ENCODE results near the gene CCNF.

GRCh38 chr16:2489581-2489980, 60.3 kb downstream of the CCNF start:
- TF ChIP-seq, protein P1, sequence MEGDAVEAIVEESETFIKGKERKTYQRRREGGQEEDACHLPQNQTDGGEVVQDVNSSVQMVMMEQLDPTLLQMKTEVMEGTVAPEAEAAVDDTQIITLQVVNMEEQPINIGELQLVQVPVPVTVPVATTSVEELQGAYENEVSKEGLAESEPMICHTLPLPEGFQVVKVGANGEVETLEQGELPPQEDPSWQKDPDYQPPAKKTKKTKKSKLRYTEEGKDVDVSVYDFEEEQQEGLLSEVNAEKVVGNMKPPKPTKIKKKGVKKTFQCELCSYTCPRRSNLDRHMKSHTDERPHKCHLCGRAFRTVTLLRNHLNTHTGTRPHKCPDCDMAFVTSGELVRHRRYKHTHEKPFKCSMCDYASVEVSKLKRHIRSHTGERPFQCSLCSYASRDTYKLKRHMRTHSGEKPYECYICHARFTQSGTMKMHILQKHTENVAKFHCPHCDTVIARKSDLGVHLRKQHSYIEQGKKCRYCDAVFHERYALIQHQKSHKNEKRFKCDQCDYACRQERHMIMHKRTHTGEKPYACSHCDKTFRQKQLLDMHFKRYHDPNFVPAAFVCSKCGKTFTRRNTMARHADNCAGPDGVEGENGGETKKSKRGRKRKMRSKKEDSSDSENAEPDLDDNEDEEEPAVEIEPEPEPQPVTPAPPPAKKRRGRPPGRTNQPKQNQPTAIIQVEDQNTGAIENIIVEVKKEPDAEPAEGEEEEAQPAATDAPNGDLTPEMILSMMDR (IDR thresholded peaks at IDR 0.05) = no peak
- no peak for TF ChIP-seq EZH2phosphoT487 (IDR thresholded peaks at IDR 0.05)
